Dermis microvascular lymphatic vessel endothelial cell (primary cell): ENCODE data around the gene FIGNL1. TPM values are rescaled to one million over a fixed set of nuclear protein-coding genes. Genes with fewer than 3 reads are reported as not detected.

ENCODE experiments used
- DNase-seq, 2 donors: peaks; one replicate each; pipeline versions ENCODE4 v3.0.0 to v3.0.0-alpha.2; 2010; ENCODE audit warnings: low read depth in 2 of 2
- total RNA-seq: library from RNA; depleted of rRNA; stranded (reverse); fragments of >200 nt; gene quantifications from 2 replicates; pipeline ENCODE4 v1.2.1, GENCODE V29; 2014

Gene FIGNL1
- total RNA-seq, 1 donor from 2014 or later, result 19.0 TPM

- DNase-seq, result no peak
Observed at GRCh38 chr7:50399206-50399605, 50.9 kb downstream of the FIGNL1 start.

- no peak for DNase-seq
Observed at GRCh38 chr7:50397971-50398324, 52.2 kb downstream of the FIGNL1 start.

GRCh38 chr7:50397320-50397970, 52.7 kb downstream of the FIGNL1 start:
- DNase-seq, result no peak

- DNase-seq, result no peak
Observed at GRCh38 chr7:50396856-50397255, 53.3 kb downstream of the FIGNL1 start.

- no peak for DNase-seq
Observed at GRCh38 chr7:50394315-50394714, 55.8 kb downstream of the FIGNL1 start.

Other genes with a start within 250 kb of the FIGNL1 start
- 0.13 and 0.38 TPM in 2 replicates for gene IKZF1, start 145.6 kb downstream of the FIGNL1 start, total RNA-seq
- gene DDC, start 115.1 kb upstream of the FIGNL1 start, total RNA-seq, result not detected in 2 replicates